CD4-positive, alpha-beta T cell treated with Interleukin-17A for 4 hours (primary cell): ENCODE data around the gene LRIT2.
"Not testable (repeated sequence)": the region's sequence is repeated elsewhere in the genome, so short reads cannot be mapped to it uniquely, and the experiment has no call there.

Experiments
- DNase-seq: peaks from one replicate; pipeline ENCODE4 v3.0.0-alpha.2; 2020; ENCODE audit warnings: mixed read lengths

The LRIT2 gene

GRCh38 chr10:84180386-84180785 is 45.0 kb downstream of the LRIT2 start:
- DNase-seq, result not testable (repeated sequence)

GRCh38 chr10:84179059-84179710 is 46.2 kb downstream of the LRIT2 start:
- peak; percentile 23 for DNase-seq

GRCh38 chr10:84178160-84178609 is 47.2 kb downstream of the LRIT2 start:
- DNase-seq, result no peak

GRCh38 chr10:84177541-84178141 is 47.7 kb downstream of the LRIT2 start:
- DNase-seq, result peak; percentile 62

- no peak for DNase-seq
These were observed 48.4 kb downstream of the LRIT2 start for GRCh38 chr10:84176836-84177474.

GRCh38 chr10:84176351-84176750 is 49.0 kb downstream of the LRIT2 start:
- no peak for DNase-seq

GRCh38 chr10:84175436-84175835 is 49.9 kb downstream of the LRIT2 start:
- DNase-seq, result no peak

- DNase-seq, result no peak
These were observed 51.8 kb downstream of the LRIT2 start, which contains the start of gene GPR15LG for GRCh38 chr10:84173501-84173929. Gene GPR15LG (plus strand): TSS chr10:84173801. CDS start chr10:84173852, 51 bp downstream.

GRCh38 chr10:84172467-84173356 is 52.6 kb downstream of the LRIT2 start:
- no peak for DNase-seq

GRCh38 chr10:84171700-84172466 is 53.5 kb downstream of the LRIT2 start:
- not testable (repeated sequence) for DNase-seq

GRCh38 chr10:84171237-84171636 is 54.1 kb downstream of the LRIT2 start:
- not testable (repeated sequence) for DNase-seq
